Peyer's patch (tissue), 4 donors: Measurements from ENCODE around the gene GPR141.

Source experiments
- POLR2A ChIP-seq, 2 donors: fragments of 450-650 bp; IDR thresholded peaks; one replicate each; pipeline ENCODE4 v1.5.1; 2017; ENCODE audit warnings: antibody characterized with exemption in 2 of 2, mild to moderate bottlenecking in 2 of 2, moderate library complexity in 2 of 2
- TF ChIP-seq, protein P1 (sequence below), 6 experiments: fragments of 450-650 bp in 4 of 6; fragments of 200-600 bp in 2 of 6; sonication (generic) in 1 of 6; IDR thresholded peaks; one replicate each; pipeline ENCODE4 v1.5.1; 2017 to 2019; ENCODE audit warnings: antibody characterized with exemption in 6 of 6, mild to moderate bottlenecking in 3 of 6, moderate library complexity in 1 of 6

GRCh38 chr7:37675749-37676148, 7.8 kb upstream of the GPR141 start:
- TF ChIP-seq, protein P1, sequence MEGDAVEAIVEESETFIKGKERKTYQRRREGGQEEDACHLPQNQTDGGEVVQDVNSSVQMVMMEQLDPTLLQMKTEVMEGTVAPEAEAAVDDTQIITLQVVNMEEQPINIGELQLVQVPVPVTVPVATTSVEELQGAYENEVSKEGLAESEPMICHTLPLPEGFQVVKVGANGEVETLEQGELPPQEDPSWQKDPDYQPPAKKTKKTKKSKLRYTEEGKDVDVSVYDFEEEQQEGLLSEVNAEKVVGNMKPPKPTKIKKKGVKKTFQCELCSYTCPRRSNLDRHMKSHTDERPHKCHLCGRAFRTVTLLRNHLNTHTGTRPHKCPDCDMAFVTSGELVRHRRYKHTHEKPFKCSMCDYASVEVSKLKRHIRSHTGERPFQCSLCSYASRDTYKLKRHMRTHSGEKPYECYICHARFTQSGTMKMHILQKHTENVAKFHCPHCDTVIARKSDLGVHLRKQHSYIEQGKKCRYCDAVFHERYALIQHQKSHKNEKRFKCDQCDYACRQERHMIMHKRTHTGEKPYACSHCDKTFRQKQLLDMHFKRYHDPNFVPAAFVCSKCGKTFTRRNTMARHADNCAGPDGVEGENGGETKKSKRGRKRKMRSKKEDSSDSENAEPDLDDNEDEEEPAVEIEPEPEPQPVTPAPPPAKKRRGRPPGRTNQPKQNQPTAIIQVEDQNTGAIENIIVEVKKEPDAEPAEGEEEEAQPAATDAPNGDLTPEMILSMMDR (IDR thresholded peaks at IDR 0.05) = no peak
- TF ChIP-seq POLR2A (IDR thresholded peaks at IDR 0.05) = no peak
